T47D (cell line): ENCODE results near the gene PNKD.

ENCODE experiments used
- DNase-seq, 2 experiments: peaks; one replicate each; pipeline versions ENCODE4 v3.0.0 to v3.0.0-alpha.2; 2011 to 2012; ENCODE audit warnings: low read depth in 1 of 2, low spot score in 1 of 2
- JUND ChIP-seq: IDR thresholded peaks from 2 replicates; pipeline ENCODE4 v1.6.1; 2012; ENCODE audit warnings: low read depth
- in situ Hi-C: cut with HindIII; loops from 2 replicates; pipeline ENCODE4 v1.10.0; 2016; ENCODE audit warnings: low sequenced_read_pairs, low pct_unique_long_range_greater_than_20kb

The PNKD gene

DNA sequence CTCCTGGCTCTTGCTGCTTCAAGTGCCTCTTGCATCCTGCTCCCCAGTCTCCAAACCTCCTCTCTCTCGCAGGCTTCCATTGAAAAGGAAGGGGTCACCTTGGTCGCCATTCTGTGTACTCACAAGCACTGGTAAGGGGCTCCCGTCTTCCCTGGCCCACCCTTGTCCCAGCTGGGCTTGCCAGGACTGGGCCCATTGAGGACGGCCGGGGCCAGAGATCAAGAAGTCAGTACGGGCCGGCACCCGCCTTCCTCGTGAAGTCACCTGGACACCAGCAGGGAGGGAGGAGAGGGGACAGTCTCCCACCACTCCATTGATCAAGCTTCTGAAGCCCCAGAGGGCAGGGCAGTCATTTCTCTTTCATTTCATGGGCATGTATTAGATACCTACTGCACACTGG, 70.3 kb downstream of the PNKD start:
- no peak for DNase-seq
- no peak for TF ChIP-seq JUND
- in situ Hi-C loops, result no loop called here

DNA sequence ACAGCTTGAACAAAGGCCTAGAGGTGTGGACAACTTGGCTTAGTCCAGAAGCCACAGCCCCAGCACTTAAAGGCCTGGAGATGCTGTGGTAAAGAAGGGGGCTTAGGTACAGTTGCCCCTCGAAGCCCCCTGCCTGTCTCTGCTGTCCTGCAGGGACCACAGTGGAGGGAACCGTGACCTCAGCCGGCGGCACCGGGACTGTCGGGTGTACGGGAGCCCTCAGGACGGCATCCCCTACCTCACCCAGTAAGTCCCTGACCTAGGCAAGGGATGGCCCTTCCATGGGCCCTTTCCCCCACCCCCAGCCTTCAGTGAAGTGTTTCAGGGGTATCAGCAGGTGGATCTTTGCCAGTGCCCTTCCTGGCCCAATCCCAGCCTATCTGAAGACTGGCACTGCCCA, 71.1 kb downstream of the PNKD start:
- TF ChIP-seq JUND, result no peak
- DNase-seq, result no peak
- in situ Hi-C loops, result no loop called here

DNA sequence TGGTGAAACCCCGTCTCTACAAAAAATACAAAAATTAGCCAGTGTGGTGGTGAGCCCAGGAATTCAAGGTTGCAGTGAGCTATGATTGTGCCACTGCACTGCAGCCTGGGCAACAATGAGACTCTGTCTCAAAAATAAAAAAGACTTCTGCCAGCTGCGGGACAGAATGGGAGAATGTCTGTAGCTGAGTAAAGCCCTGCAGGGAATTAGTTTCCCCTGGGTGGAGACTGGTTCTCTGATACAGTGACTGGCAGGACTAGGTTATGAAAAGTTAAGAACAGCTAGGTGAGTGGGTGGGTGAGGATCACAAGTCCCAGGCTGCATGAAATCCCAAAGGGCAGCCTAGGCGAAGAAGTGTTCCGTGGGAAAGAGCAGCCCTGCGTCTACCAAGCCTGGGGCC, 72.5 kb downstream of the PNKD start:
- no peak for DNase-seq
- TF ChIP-seq JUND, result no peak
- in situ Hi-C loops, result no loop called here

DNA sequence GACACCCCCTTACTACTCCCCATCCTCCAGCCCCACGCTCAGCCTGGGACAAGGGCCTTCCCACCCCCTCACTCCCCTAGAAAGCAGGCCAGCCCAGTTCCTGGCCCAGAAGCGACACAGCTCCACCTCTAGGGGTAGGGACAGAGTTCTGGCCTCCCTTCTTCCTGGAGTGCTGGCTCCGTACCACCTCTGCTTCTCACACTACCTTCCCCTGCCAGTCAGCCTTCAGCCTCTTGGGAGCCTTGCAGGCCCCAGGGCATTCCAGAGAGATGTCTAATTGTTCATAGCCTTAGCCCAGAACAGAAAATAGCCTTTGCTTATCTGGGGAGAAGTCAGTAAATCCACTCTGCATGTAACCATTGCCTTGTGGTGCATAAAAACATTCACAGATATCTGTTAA, 73.3 kb downstream of the PNKD start:
- in situ Hi-C loops, result no loop called here
- TF ChIP-seq JUND, result no peak
- no peak for DNase-seq

DNA sequence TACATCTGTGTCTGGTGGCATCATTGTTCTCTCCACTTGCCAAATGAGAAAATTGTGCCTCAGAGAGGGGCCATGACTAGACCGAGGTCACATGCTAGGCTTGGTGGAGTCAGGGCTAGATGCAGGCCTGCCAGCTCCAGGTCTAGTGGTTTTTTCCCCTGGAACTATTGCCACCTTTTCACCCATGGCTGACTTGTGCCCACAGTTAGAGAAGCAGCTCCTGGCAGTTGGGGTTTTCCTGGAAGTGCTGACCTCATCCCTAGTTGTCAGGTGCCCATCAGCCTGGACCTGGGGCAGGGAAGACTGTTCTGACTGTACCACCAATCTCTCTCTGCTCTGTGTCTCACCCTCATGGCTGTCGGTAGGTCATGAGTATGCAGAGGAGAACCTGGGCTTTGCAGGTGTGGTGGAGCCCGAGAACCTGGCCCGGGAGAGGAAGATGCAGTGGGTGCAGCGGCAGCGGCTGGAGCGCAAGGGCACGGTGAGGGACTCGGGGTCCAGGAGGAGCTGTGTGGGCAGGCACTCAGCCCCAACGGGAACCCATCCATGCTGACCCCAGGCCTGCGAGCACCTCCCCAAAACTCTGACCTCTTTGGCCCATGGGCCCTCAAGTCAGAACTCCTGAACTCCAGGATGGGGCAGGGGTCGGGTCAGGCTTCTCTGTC, 73.9 kb downstream of the PNKD start:
- no peak for DNase-seq
- no peak for TF ChIP-seq JUND
- in situ Hi-C loops, result no loop called here

DNA sequence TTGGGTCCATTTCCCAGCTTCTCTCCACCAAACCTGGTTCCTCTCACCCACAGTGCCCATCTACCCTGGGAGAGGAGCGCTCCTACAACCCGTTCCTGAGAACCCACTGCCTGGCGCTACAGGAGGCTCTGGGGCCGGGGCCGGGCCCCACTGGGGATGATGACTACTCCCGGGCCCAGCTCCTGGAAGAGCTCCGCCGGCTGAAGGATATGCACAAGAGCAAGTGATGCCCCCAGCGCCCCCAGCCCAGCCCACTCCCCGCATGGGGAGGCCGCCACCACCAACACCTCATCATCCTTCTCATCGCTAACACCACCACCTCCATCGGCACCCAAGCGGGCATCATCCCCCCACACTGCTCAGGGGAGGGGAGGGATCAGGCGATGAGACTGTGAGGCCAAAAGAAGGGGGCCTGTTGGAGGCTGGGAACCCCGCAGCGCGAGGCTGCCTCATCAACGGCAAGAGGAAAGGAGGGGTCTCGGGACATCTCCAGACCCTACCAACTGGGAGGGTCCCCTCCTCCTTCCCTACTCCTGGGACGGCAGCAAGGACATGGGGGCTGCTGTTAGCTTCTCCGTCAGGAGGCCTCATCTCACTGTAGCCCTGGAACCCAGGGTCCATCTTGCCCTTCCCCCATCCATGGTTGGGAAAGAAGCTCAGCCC, 74.6 kb downstream of the PNKD start:
- DNase-seq, result no peak
- TF ChIP-seq JUND, result no peak
- in situ Hi-C loops, result no loop called here

DNA sequence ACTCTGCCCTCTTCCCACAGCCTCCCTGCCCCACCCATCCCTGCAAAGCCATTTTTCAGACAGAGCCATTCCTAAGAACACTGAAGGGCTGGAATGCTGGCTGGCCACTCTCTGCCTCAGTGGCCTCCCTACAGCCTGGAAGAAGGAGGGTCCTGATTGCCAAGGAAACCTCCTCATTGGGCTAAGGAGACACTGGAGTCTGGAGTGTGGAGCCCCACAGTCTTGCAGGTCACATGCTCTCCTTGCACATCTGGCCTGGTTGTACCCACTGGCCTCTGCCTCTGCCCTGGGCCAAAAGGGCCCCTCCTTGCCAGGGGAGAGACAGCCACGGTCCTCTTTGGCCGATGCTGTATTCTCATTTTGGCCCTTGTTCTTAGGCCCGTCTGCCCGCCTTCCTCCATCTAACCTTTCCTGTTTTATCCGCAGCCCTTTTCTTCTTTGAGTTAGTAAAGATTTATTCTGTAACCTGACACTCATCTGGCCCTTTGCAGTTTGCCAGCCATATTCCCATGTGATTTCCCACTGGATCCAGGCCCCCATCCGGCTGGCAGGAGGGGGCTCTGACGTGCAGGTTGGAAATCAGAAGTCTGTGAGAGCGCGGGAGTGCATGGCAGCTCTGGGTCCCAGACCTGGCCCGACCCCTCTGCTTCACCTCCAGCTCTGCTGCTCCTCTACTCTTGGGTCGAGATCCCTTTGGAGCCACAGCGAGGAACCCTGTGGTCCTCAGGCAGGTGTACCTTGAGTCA, 75.3 kb downstream of the PNKD start:
- TF ChIP-seq JUND, result no peak
- no peak for DNase-seq
- in situ Hi-C loops, result no loop called here

DNA sequence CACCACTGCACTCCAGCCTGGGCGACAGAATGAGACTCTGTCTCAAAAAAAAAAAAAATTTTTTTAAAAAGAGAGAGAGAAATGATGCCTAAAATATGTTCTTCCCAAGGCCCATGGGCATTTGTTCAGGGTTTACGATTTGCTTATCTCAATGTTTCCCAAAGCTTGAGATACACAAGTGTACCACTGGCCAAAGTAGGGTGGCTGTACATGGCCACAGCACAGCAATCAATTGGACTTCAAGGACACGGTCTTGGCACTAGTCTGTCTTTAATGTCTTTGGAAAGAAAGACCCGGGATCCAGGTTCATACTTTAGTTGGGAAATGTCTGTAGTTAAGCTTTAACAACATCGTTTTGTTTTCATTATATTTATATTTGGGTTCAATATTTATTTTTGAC, 76.9 kb downstream of the PNKD start:
- TF ChIP-seq JUND, result no peak
- in situ Hi-C loops, result no loop called here
- DNase-seq, result no peak

DNA sequence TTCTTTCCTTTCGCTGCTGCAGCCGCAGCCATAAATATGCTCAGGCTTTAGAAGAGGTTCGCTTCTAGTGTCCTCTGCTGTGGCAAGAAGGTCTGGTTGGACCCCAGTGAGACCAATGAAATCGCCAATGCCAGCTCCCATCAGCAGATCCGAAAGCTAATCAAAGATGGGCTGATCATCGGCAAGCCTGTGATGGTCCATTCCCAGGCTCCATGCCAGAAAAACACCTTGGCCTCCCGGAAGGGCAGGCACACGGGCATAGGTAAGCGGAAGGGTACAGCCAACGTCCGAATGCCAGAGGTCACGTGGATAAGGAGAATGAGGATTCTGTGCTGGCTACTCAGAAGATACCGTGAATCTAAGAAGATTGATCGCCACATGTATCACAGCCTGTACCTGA, 83.7 kb downstream of the PNKD start:
- DNase-seq, result no peak
- no peak for TF ChIP-seq JUND
- in situ Hi-C loops, result no loop called here

DNA sequence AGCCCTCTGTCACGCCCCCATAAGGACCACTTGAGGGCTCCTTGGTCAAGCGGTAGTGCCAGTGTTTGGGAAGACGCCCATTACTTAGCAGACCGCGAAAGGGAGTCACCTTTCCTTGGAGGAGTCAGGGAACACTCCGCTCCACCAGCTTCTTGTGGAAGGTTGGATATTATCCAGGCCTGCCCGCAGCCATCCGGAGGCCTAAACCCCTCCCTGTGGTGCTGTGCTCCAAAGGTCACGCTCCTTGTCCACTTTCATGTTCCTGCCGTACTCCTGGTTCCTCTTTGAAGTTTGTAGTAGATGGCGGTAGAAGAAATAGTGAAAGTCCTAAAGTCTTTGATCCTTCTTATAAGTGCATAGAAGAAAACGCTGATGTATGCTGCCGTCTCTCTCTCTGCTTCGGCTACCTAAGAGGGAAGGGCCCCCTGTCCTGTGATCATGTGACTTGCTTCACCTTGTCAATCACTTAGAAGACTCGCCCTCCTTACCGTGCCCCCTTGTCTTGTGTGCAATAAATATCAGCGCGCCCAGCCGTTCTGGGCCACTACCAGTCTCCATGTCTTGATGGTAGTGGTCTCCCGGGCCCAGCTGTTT, 84.6 kb downstream of the PNKD start:
- TF ChIP-seq JUND, result no peak
- DNase-seq, result no peak
- in situ Hi-C loops, result no loop called here

DNA sequence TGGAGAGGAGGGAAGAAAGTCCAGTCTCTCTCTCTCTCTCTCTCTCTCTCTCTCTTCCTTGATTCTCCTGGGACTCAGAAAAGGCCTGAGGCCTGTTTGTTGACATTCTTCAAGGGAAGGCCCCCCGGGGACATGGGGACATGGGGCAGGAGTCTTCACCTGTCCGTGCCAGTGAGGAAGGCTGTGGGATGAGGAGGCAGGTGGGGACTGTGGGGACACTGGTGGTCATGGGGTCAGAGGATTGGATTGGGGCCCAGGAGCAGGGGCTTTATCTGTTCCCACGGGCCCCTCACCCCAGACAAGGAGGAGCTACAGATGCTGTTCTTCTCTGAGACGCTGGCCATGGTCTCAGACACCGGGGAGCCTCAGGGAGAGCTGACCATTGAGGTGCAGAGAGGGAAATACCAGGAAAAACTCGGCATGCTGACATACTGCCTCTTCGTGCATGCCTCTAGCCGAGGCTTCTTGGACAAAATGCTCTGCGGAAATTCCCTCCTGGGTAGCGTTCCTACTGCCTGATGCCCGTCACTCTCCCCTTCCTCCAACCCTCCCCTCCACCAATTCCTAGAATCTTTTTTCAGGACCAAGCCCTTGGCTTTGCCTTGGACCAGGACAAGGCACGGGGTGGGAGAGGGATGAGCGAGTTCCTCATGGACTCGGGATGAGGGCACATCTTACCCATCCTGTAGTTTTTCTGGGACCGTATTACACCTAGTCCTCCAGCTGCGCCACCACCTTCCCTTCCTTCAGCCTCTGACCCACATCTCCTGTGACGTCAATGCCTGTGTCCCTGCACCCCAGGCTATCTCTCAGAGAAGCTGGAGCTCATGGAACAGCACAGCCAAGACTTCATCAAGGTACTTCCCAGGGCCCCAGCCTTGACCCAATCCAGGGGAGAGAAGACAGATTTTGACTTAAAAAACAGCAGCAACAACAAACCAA, 87.2 kb downstream of the PNKD start:
- in situ Hi-C loops, result no loop called here
- DNase-seq, result no peak
- no peak for TF ChIP-seq JUND

DNA sequence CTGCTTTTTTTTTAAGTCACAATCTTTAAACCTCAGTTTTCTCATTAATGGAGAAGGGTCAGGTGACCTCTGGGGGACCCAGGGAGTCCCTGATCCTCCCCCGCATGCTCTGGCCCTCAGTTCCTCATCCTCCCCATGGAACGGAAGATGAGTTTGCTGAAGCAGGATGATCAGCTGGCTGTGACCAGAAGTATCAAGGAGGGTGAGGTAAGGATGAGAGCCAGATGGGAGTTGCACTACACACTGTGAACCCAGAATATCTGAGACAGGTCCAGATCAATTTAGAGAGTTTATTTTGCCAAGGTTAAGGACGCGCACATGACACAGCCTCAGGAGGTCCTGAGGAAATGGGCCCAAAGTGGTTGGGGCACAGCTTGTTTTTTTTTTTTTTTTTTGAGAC, 90.1 kb downstream of the PNKD start:
- in situ Hi-C loops, result no loop called here
- no peak for DNase-seq
- TF ChIP-seq JUND, result no peak

DNA sequence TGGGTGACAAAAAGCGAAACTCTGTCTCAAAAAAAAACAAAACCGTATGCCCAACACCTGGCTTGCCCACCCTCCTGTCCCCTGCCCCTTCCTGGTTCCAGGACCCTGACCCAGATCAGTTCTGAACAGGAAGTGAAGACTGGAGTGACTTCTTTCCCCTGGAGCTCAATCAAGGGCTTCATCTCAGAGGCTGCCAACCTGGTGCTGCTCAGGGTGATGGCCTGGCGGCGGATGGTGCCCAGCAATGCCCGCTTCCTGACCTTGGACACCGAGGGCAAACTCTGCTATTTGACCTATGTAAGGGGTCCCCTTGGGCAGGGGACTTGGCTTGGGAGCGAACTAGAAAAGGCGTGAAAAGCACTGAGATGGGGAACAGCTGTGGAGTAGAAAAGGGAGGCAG, 92.3 kb downstream of the PNKD start:
- in situ Hi-C loops, result no loop called here
- DNase-seq, result no peak
- TF ChIP-seq JUND, result no peak
